H4 (cell line): Measurements from ENCODE around the gene RARB. TPM values are rescaled to one million over a fixed set of nuclear protein-coding genes. Genes with fewer than 3 reads are reported as not detected.

Source experiments
- DNase-seq: peaks from one replicate; pipeline ENCODE4 v3.0.0-alpha.2; 2015; ENCODE audit warnings: low spot score
- total RNA-seq: library from RNA; depleted of rRNA; stranded (reverse); fragments of >200 nt; shearing (Covaris generic); gene quantifications from 2 replicates; pipeline ENCODE4 v1.2.3, GENCODE V29; 2014; rRNA removed

Gene RARB
- total RNA-seq: 0.90 and 1.0 TPM in 2 replicates

- peak; percentile 38 for DNase-seq
Observed at GRCh38 chr3:25427942-25428788, at the start of gene RARB. TSS of gene RARB (plus strand) at chr3:25428263. CDS start at chr3:25428732, 469 bp downstream.

- no peak for DNase-seq
Observed at GRCh38 chr3:25378786-25379311, 49.2 kb upstream of the RARB start.

DNA sequence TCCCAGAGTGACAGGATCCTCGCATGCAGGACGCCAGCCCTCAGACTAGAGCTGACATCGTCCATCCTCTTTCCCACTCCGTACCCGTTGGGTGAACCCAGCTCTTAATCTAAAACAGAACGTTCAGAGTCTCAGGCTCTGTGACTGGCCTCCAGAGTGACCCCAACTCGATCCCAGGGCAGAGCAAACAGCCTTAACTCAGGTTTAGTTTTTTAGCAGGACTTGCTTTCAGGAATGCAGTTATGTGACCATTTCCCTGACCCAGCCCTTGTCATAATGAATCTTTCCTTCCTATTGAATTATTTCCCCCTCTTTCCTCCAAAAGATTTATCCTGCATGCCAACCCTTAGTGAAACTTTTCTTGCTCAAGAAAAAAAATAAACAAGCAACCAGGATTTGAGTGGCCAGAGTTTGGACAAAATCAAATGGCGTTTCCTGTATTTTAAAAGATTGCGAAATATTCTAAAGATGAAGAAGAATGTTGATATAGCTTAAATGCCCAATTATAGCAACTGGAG, 47.8 kb upstream of the RARB start:
- DNase-seq: no peak

DNA sequence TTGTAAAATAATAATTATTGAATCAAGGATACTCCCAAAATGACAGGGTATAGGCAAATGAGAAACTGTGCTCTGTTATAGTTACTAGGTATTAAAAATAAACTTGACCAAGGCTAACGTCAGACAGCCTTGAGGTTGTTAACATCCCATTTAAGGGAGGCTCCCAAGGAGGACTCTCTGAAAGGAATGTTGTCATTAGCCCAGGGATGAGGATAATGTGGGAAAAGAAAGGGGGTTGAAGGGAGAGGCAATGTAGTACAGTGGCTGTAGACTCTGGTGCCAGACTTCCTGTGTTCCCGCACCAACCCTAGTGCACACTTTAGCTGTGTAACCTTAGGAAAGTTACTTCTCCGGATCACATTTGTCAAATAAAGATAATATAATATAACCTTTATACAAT, 47.0 kb upstream of the RARB start:
- no peak for DNase-seq

GRCh38 chr3:25384471-25384870, 43.6 kb upstream of the RARB start:
- DNase-seq: no peak

DNA sequence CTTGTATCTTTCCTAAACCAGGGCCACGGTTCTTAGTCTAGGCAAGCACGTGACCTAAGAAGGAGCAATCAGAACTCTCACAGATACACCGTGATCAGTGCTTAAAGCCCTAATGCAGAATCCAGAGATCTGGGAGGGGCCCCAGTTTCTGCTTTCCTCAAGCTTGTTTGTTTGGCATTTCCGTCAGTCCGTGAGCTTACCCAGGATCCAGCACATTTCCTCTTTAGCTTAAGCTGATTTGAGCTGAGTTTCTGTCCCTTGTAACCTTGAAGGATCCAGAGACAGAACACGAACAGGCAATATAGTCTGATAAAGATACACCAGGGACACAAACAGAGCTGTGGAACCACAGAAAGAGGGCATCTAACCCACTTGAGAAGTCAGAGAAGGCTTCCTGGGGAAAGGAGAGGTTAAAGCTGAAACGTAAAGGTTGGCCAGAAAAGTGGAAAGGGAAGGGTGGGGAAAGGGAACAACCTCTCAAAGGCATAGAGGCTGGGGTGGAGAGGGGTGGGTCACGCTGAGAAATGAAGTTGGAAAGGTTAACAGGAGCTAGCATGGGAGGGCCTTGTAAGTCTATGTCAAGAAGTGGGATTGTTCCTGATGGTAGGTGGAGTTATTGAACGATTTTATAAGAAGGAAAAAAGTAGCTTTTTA, 42.1 kb upstream of the RARB start:
- DNase-seq: no peak

GRCh38 chr3:25386686-25387255, 41.3 kb upstream of the RARB start:
- no peak for DNase-seq

GRCh38 chr3:25390605-25391004, 37.5 kb upstream of the RARB start:
- no peak for DNase-seq

DNA sequence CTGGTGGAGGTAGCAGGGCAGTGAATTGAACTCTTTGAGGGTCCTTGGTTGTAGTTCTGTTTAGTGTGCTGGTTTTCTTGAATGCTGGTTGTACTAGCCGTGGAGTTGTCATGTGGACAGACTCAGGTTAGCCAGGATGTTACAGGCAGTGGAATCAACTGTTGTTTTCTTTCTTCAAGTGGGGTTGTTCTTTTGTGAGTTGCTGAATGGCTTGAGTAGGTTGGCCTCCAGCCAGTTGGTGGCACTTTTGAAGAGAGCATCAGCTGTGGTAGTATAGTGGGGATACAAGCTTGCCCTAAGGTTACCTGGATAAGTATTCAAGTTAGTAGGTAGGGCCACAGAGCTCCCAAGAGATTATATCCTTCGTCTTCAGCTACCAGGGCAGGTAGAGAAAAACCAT, 31.8 kb upstream of the RARB start:
- DNase-seq: no peak

DNA sequence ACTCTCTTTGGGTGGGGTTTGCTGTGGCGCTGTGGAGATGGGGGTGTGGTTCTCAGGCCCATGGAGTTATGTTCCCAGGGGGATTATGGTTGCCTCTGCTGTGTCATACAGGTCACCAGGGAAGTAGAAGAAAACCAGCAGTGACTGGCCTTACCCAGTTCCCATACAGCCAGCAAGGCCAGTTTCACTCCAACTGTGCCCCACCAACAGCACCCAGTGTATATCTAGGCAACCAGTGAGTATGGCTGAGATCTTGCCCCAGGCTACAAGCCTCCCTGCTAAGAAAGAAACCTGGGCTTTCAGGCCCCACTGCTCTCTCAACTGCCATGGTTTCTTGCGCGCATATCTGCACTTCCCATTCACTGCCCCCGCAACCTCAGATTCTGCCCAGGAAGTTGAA, 31.4 kb upstream of the RARB start:
- DNase-seq: no peak

DNA sequence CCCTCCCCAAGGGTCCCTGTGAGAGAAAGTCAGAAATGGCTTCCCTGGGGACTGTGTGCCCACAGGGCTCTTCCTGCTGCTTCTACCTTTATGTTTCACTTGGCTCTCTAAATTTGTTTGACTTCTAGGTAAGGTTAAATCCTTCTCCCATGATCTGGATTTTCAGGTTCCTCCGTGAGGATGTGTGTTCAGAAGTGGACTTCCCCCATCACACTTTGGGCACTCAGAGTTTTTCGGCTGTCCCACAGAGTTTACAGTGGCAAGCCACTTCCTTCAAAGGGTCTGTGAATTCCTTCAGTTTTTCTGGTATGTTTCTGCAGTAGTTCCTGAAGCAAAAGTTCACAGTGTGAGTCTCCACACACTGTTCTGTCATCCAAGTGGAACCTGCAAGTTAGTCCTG, 30.9 kb upstream of the RARB start:
- no peak for DNase-seq

- DNase-seq: no peak
Observed at GRCh38 chr3:25400587-25400986, 27.5 kb upstream of the RARB start.

DNA sequence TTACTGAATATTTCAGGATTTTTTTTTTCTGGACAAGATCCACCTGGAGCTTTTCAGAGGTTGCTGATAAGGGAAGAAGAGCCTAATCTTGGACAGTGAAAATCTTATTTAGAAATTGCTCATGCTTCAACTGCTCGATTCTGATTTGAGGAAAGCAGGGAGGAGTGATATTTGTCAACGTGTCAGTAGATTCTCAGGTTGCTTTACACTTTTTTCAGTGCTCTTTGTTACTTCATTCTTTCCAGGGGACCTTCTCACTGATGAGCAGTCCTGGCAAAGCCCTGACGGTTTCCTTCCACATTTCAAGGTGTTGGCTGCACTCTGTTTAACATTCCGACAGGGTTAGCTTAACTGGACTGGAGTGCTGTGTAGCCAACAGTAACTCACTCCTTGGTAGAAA, 24.1 kb upstream of the RARB start:
- no peak for DNase-seq

DNA sequence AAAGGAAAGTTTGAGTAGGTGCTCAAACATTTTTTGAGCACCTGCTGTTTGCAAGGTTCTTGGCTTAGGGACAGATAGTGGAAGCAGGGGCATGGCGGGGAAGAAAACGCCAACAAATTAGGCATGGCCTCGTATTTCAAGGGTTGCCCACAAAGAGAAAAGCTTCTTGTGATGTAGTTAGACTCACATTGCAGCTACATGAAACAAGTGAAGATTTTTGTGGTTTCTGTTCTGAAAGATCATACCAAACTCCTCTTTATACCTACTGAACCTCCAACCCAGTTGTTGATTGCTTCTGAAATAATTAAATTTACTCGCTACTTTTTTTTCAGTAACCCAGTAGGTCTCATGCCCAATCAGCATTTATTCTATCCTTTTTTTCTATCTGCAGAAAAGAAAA, 23.5 kb upstream of the RARB start:
- no peak for DNase-seq

- DNase-seq: no peak
Observed at GRCh38 chr3:25405335-25405734, 22.7 kb upstream of the RARB start.

GRCh38 chr3:25410703-25411102, 17.4 kb upstream of the RARB start:
- no peak for DNase-seq

DNA sequence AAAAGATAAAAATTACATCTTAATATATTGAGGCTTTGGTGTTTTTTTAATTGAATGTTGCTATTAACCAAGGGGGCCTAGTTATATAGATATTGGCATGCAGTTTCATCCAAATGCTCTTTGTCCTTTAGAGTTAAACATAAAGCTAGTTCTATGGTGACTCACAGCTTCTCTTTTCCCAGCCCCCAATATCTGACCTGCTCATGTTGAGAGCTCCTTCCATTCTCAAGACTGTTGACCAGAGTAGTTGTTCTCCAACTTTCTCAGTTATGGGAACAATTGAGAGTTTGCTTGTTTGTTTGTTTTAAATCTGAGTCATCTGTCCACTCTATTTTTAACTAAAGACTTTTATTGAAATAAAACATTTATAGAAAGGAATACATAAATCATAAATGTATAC, 15.8 kb upstream of the RARB start:
- DNase-seq: no peak

DNA sequence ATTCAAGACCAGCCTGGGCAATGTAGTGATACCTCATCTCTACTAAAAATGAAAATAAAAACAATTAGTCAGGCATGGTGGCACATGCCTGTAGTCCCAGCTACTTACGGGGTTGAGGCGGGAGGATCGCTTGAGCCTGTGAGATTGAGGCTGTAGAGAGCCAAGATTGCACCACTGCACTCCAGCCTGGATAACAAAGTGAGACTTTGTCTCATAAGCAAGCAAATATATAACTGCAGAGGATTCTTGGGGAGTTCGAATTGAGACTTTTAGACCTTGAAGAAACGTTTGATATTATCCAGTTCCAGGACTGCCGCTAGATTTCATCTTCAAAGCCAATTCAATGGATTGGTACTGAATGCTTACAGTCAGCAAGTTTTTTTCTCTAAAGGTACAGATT, 11.9 kb upstream of the RARB start:
- no peak for DNase-seq

- no peak for DNase-seq
Observed at GRCh38 chr3:25418596-25418995, 9.5 kb upstream of the RARB start.

DNA sequence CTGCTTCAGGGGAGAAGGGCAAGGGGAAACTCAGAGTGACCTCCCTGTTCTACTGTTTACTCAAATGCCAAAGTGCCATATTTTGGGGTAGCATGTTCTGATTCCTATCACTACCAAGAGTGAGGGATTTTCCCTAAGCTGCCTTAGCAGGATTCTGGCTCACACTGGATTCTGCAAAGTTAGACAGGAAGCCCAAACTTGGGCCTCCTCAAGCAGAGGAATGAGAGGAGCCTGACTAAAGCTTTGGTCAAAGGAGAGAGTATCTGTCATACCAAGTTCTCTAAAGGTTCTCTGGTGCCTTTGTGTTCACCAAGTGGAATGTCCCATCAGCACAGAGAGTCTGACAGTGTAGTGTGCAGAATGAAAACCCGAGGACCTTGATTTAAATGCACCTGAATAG, 8.8 kb upstream of the RARB start:
- DNase-seq: no peak

DNA sequence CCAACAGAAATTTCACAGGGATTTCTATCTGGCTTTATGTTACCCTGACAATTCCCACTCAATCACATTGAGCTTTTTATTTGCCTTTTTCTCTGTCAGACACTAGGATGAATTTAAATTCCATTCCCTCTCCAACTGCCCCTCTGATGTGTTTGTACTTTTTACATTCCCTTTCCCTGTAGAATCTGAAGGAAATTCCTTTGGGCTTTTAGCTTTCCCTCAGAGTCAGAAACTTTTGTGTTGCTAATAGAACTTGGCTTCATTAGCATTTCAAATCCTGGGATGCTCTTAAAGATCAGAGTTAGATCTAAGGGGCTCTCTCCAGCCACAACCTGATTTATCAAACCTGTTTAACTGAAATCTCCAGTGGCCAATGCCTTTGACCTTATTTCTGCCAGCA, 7.9 kb upstream of the RARB start:
- no peak for DNase-seq

GRCh38 chr3:25420885-25421284, 7.2 kb upstream of the RARB start:
- DNase-seq: no peak

DNA sequence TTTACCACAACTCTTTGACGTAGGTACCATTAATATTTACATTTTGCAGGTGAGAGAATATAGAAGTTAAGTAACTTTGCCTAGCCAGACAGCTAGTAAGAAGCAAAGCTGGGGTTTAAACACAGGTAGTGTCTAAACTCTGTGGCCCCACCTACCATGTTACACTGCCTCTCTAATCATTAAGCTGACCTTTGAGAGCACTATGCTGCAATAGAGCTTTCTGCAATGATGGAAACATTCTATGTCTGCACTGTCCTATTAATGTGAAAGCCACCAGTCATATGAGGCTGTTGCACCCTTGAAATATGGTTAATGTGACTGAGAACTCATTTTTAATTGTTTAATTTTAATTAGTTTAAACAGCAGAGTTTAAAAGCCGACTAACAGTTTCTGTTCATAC, 6.3 kb upstream of the RARB start:
- no peak for DNase-seq
